HG02623 (cell line): ENCODE results near the gene ARHGAP45.
"Not testable (repeated sequence)": the region's sequence is repeated elsewhere in the genome, so short reads cannot be mapped to it uniquely, and the experiment has no call there.

ENCODE experiments used
- ATAC-seq: cut with Tn5 transposase; IDR thresholded peaks from one replicate; pipeline ENCODE4 v1.9.1; 2021; ENCODE audit warnings: moderate library complexity; ENCODE audit not compliant: unreplicated experiment

Gene ARHGAP45

GRCh38 chr19:1113986-1114483 lies 47.1 kb downstream of the ARHGAP45 start:
- ATAC-seq, result no peak

GRCh38 chr19:1114728-1115127 lies 47.8 kb downstream of the ARHGAP45 start:
- ATAC-seq, result not testable (repeated sequence)

GRCh38 chr19:1115646-1116420 lies 48.9 kb downstream of the ARHGAP45 start:
- no peak for ATAC-seq

GRCh38 chr19:1116726-1117581 lies 50.0 kb downstream of the ARHGAP45 start:
- no peak for ATAC-seq

- ATAC-seq, result no peak
These were observed 50.7 kb downstream of the ARHGAP45 start for GRCh38 chr19:1117654-1118053.

GRCh38 chr19:1118999-1119398 lies 52.0 kb downstream of the ARHGAP45 start:
- ATAC-seq, result no peak

- no peak for ATAC-seq
These were observed 52.7 kb downstream of the ARHGAP45 start for GRCh38 chr19:1119475-1120217.

- ATAC-seq, result no peak
These were observed 54.4 kb downstream of the ARHGAP45 start for GRCh38 chr19:1121395-1121794.

- ATAC-seq, result no peak
These were observed 55.3 kb downstream of the ARHGAP45 start for GRCh38 chr19:1122021-1122971.

GRCh38 chr19:1122972-1123363 lies 56.0 kb downstream of the ARHGAP45 start:
- ATAC-seq, result no peak

GRCh38 chr19:1123381-1123780 lies 56.4 kb downstream of the ARHGAP45 start:
- ATAC-seq, result no peak

- no peak for ATAC-seq
These were observed 57.1 kb downstream of the ARHGAP45 start for GRCh38 chr19:1123885-1124677.

GRCh38 chr19:1125601-1126467 lies 58.9 kb downstream of the ARHGAP45 start:
- ATAC-seq, result no peak

GRCh38 chr19:1126984-1127760 lies 60.2 kb downstream of the ARHGAP45 start:
- no peak for ATAC-seq

GRCh38 chr19:1128106-1128505 lies 61.1 kb downstream of the ARHGAP45 start:
- ATAC-seq, result no peak

GRCh38 chr19:1129084-1129483 lies 62.1 kb downstream of the ARHGAP45 start:
- ATAC-seq, result not testable (repeated sequence)

GRCh38 chr19:1129535-1129934 lies 62.6 kb downstream of the ARHGAP45 start:
- no peak for ATAC-seq
